ENCODE results near the gene PLOD3. TPM values are rescaled to one million over a fixed set of nuclear protein-coding genes. Genes with fewer than 3 reads are reported as not detected.

PLOD3 gene
- total and polyA plus RNA-seq, 2 donors (not counting 3 experiments of a cell fraction or from before 2014, with no cell fraction given): 143 to 170 TPM

DNA sequence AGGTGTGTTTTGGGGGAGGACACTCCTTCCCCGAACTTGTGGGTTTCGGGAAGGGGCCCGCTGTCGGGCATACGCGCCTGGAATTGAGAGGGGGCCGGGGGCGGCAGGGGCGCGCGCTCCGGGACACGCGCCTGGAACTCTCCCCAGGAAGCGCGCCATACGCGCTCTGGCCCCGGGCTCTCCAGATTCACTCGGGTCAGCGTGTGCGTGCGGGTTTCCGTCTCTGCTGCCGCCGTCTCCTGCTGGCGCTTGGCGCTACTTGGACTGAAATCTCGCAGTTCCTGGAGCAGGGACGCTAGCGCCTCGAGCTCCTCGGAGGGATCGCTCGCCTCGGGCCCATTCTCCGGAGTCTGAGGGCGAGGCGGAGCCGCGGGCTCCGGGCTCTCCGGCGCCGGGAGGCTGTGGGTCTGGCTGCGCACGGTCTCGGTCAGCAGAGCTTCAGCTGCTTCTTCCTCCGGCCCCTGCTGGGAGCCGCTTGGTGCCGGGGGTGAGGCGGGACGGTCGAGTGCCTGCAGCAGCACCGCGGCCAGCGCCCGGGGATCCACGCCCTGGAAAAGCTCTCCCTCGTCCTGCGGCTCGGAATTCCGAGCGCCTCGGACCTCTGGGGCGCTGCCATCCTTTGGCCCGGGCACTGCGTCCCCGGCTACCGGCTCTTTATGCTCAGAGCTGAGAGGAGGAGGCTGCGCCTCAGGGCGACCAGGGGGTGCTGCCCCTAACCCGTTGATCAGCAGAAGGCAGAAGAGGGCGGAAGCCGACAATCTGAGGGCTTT, 53.1 kb downstream of the PLOD3 start:
- DNase-seq (ENCODE audit: low read depth, low spot score) (peak; percentile 38), FAIRE-seq (no peak)
- no peaks in the 10 kb centered on the region for H4K20me1 ChIP-seq (replicated peaks; ENCODE audit: control insufficient read depth, extremely low read depth, insufficient read depth, low read length)
- H3K9me3 ChIP-seq (replicated peaks; ENCODE audit: control insufficient read depth, insufficient read depth, low read length): no peaks in the 10 kb centered on the region
- H3K9me1 ChIP-seq (replicated peaks; ENCODE audit: control insufficient read depth, extremely low read depth, insufficient read depth, low read length): no peaks in the 10 kb centered on the region
- intact Hi-C loops (cut with micrococcal nuclease) (loop anchor here (10.0 kb wide), 1 partner anchor 269 kb away; the partner anchor contains the start of gene ACHE), dilution Hi-C loops (cut with MboI; ENCODE audit: extremely low pct_ligation_motif_present, low sequenced_read_pairs) (no loop called here)
- H2AFZ ChIP-seq (ENCODE audit: low read depth, low read length): no peak overlapping the region
- no peak overlapping the region for H3K9ac ChIP-seq (replicated peaks; ENCODE audit: extremely low read depth, insufficient read depth, low read length)
- H3K27ac ChIP-seq (ENCODE audit: insufficient read depth, low read depth, low read length): no peak overlapping the region
- peaks cover 43 to 49% of the 10 kb centered on the region in 2 experiments for H3K27me3 ChIP-seq (ENCODE audit: control insufficient read depth in 2 of 2, insufficient read depth in 2 of 2, low read length in 2 of 2)
- no peaks in the 10 kb centered on the region for H3K79me2 ChIP-seq (ENCODE audit: control insufficient read depth, insufficient read depth, low read length)
- ChIA-PET POLR2A (no interaction called here), CTCF (interaction anchor here (1.1 to 2.6 kb wide), 4 partner anchors 10 to 70 kb away, joined by 4 to 34 read pairs (median 10); no protein-coding TSS in a partner anchor)
- H3K4me1 ChIP-seq (ENCODE audit: control insufficient read depth, extremely low read depth, insufficient read depth, low read length): peaks cover 16% of the 10 kb centered on the region
- TF ChIP-seq EZH2 (IDR thresholded peaks at IDR 0.05; ENCODE audit: borderline replicate concordance, low read depth, low read length, severe bottlenecking) (peak; percentile 94), JUN (IDR thresholded peaks at IDR 0.05; ENCODE audit: borderline replicate concordance, insufficient read depth, insufficient read length, low read depth) (no peak)
- H3K4me3 ChIP-seq (replicated peaks in 1 of 3; ENCODE audit: insufficient read depth in 1 of 3, low read depth in 1 of 3, low read length in 3 of 3): no peak overlapping the region
- peaks cover 0 to 4% of the 10 kb centered on the region in 2 experiments for H3K36me3 ChIP-seq (ENCODE audit: control insufficient read depth in 2 of 2, extremely low read depth in 1 of 2, insufficient read depth in 2 of 2, low read length in 2 of 2)
- no peak overlapping the region for H3K4me2 ChIP-seq (ENCODE audit: insufficient read depth, low read length)
- BruUV-seq (replicated peaks): no TSS peak

DNA sequence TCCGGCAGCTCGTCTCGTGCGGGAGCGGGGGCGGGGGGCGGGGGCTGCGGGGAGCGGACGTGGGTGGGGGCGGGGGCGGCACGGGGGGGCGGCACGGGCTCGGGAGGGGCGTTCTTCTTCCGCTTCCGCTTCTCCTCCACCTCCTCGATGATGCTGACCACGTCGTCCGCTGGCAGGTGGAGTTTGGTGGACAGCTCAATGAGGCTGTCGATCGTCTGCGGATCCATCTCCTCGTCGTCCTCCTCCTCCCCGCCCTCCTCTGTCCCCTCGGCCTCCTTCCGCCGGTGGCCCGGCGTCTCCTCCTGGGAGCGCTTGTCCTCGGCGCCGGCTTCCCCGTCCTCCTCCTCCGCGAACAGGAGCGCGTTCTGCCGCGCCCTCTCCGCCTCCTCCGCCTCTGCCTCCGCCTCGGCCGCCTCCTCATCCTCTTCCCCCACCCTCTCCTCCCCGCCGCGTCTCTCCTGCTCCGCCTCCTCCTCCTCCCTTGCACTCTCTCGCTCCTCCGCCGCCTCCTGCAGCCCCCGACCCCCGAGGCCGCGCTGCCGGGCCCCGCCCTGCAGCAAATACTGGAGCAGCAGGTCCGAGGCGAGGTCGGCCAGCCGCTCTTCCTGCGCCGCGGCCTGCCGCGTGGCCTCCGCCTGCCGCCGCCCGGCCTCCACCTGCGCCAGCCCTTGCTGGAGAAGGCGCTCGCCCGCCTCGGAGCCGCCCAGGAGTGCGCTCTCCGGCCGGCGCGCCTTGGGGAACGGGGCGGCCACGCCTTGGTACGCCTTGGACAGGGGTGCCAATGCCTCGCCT, 53.9 kb downstream of the PLOD3 start:
- no peak overlapping the region for H3K4me2 ChIP-seq (ENCODE audit: insufficient read depth, low read length)
- ChIA-PET POLR2A (interaction anchor here (1.0 kb wide), 1 partner anchor 37 kb away, joined by 3 read pairs; the partner anchor contains the start of gene SERPINE1), CTCF (interaction anchor here (1.1 to 2.6 kb wide), 6 partner anchors 11 to 119 kb away, joined by 3 to 34 read pairs (median 10); no protein-coding TSS in a partner anchor)
- dilution Hi-C loops (cut with MboI; ENCODE audit: extremely low pct_ligation_motif_present, low sequenced_read_pairs): no loop called here
- no peaks in the 10 kb centered on the region for H3K9me3 ChIP-seq (replicated peaks; ENCODE audit: control insufficient read depth, insufficient read depth, low read length)
- no peak overlapping the region for H3K27ac ChIP-seq (ENCODE audit: insufficient read depth, low read depth, low read length)
- H2AFZ ChIP-seq (ENCODE audit: low read depth, low read length): peak overlapping the region; percentile 19
- intact Hi-C loops (cut with micrococcal nuclease): loop anchor here (10.0 kb wide), 1 partner anchor 269 kb away; the partner anchor contains the start of gene ACHE
- H3K9ac ChIP-seq (replicated peaks; ENCODE audit: extremely low read depth, insufficient read depth, low read length): no peak overlapping the region
- DNase-seq (ENCODE audit: low read depth, low spot score) (no peak), FAIRE-seq (no peak)
- no peaks in the 10 kb centered on the region for H4K20me1 ChIP-seq (replicated peaks; ENCODE audit: control insufficient read depth, extremely low read depth, insufficient read depth, low read length)
- H3K4me3 ChIP-seq (replicated peaks in 1 of 3; ENCODE audit: insufficient read depth in 1 of 3, low read depth in 1 of 3, low read length in 3 of 3): no peak overlapping the region
- BruUV-seq (replicated peaks): no TSS peak
- peaks cover 16% of the 10 kb centered on the region for H3K4me1 ChIP-seq (ENCODE audit: control insufficient read depth, extremely low read depth, insufficient read depth, low read length)
- peak; percentile 89 for TF ChIP-seq EZH2 (IDR thresholded peaks at IDR 0.05; ENCODE audit: borderline replicate concordance, low read depth, low read length, severe bottlenecking)
- TF ChIP-seq, protein P1, sequence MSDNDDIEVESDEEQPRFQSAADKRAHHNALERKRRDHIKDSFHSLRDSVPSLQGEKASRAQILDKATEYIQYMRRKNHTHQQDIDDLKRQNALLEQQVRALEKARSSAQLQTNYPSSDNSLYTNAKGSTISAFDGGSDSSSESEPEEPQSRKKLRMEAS (IDR thresholded peaks at IDR 0.05; ENCODE audit: insufficient read depth, insufficient read length): no peak
- H3K36me3 ChIP-seq (ENCODE audit: control insufficient read depth in 2 of 2, extremely low read depth in 1 of 2, insufficient read depth in 2 of 2, low read length in 2 of 2): peaks cover 0 to 9% of the 10 kb centered on the region in 2 experiments
- peaks cover 37 to 45% of the 10 kb centered on the region in 2 experiments for H3K27me3 ChIP-seq (ENCODE audit: control insufficient read depth in 2 of 2, insufficient read depth in 2 of 2, low read length in 2 of 2)
- no peaks in the 10 kb centered on the region for H3K9me1 ChIP-seq (replicated peaks; ENCODE audit: control insufficient read depth, extremely low read depth, insufficient read depth, low read length)
- no peaks in the 10 kb centered on the region for H3K79me2 ChIP-seq (ENCODE audit: control insufficient read depth, insufficient read depth, low read length)
